Stimulated activated CD4-positive, alpha-beta T cell treated with anti-CD3 and anti-CD28 coated beads, Interleukin-2, amount 100 ng/mL, for 48 hours (primary cell): ENCODE results near the gene RPAIN.
A peak's percentile ranks its signal among the peaks of the same experiment; 100 is the strongest.

Source experiments
- DNase-seq, 2 donors: peaks; one replicate each; pipeline ENCODE4 v3.0.0-alpha.2; 2020

Gene RPAIN

GRCh38 chr17:5419959-5420653 lies at the start of gene RPAIN:
TSS of gene RPAIN (plus strand) at chr17:5420182. CDS start at chr17:5420211, 29 bp downstream.
- peak; percentile 72 to 76 for DNase-seq

DNA sequence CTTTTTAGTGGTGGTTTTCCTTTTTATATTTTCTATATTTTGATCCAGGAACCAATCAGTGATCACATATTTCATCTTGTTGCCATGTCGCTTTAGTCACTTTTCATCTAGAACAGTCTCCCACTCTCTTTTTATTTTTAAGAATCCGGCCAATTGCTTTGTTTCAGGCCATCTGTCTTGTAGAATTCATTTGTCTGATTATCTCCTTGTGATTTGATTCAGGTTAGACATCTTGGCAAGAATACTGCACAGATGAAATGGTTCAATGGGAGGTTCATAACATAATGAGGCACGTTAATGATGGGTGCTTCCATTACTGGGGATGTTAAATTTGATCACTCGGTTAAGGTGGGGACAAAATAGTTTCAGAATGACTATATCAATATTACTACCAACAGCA lies 49.6 kb upstream of the RPAIN start:
- no peak for DNase-seq

DNA sequence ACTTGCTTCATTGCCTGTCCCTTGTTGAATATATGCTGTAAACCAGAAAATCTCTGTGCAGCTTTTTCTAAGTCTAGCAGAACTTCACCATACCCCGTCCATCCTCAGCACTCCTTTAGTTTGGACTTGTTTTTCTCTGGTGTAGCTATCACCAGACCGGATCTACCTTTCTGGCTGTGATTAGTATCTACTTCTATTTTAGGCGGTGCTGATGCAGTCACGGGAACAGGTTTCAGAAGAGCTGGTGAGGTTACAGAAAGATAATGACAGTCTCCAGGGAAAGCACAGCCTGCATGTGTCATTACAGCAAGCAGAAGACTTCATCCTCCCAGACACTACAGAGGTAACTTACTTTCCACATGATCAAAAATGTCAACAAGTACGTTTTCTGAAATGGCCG lies 46.9 kb upstream of the RPAIN start:
- DNase-seq, result no peak

DNA sequence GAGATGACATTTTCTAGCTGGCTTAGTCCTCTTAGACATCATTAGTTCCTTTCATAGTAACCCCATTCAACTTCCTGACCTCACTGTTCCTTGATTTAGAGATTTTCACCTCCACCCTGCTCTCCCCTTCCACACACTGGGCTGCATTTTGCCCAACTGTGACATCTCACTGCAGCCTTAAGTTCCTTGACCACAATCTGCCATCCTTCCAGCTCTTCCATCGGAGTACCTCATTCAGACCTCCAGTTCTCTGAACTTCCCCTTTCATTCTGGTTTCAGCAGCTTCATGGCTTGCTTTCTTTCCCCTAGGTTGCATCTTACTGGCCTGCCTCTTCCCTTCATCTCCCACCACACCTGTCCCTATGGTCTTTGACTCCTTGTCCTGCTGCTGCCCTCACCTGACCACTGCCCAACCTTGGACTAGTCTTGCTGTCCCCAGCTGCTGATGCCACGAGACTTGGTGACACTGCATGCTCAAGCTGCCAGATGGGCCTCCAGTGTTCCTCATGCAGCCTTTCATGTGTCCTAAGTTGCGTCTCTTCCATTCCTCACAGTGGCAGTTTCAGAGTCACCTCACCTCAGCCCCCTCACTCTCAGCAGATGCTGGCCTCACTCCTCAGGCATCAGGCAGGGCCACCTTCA lies 41.3 kb upstream of the RPAIN start:
- DNase-seq, result no peak

DNA sequence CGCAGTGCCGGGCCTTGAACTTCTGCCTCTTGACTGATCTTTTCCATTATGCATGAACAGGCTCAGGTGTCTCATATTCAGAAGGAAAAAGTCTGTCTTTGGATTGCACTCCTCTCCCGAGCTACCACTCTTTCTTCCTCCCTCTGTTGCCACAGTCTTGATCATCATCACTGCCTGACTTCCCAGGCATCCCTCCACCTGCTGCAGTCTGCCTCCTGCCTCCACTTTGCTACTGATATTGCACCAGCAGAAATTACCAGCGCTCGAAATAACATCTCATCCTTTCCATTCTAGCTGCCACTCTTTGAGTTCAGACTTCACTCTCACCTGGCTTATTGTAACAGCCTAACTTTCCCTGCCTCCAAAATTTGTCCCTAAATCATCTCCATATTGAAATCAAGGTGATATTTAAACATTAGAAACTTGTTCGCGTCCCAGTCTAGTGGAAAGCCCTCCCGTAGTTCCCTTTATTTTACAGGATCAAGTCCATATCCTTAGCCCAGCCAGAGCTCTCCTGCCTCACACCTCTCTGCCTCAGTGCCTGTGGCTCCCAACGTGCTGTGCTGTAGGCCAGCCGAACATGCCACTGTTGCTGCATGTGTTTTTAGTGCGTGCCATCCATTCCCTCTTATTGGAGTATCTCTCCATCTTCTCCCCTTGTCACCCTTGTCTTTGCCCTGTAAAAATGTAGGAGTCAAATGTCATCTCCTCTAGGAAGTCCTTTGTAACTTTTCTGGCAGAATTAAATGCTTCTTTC lies 40.5 kb upstream of the RPAIN start:
- no peak for DNase-seq

- no peak for DNase-seq
Observed at GRCh38 chr17:5380491-5381135, 39.4 kb upstream of the RPAIN start.

DNA sequence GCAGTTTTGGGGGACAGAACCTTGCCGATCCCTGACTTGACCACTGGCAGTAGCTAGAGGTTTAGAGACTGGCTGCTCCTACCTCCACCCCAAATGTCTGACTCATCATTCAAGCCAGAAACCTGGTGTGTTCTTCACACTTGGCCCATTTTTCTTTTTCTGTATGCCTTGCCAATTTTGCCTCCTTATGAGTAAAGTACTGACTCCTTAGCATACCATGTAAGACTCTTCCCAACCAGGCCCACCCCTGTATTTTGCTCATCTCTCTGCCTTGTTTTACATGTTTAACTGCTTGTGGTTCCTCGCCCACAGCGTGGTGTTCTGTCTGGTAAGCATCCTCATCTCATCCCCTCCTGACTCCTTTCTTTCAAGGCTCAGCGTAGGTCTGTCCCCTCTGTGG lies 38.4 kb upstream of the RPAIN start:
- no peak for DNase-seq

DNA sequence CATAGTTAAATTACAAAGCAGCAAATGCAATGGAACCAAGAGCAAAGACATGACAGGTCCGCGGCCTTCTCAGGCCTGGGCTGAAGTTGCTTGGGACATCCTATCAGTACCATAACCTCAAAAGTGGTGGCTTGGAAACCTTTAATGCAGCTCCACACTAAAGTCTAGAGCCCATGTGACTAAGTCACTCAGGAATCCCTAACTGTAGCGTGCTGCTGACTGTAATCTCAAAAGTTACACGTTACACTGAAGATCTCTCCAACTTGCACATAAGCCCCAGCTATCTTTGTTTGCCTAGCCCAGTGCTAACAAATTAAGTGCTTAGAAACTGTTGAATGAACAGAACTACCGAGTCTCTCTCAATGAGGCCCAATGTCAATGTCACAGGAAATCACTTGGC lies 28.3 kb upstream of the RPAIN start:
- no peak for DNase-seq

- DNase-seq, result no peak
Observed at GRCh38 chr17:5396612-5397011, 23.4 kb upstream of the RPAIN start.

- DNase-seq, result no peak
Observed at GRCh38 chr17:5399767-5400166, 20.2 kb upstream of the RPAIN start.

- DNase-seq, result no peak
Observed at GRCh38 chr17:5405400-5405799, 14.6 kb upstream of the RPAIN start.

DNA sequence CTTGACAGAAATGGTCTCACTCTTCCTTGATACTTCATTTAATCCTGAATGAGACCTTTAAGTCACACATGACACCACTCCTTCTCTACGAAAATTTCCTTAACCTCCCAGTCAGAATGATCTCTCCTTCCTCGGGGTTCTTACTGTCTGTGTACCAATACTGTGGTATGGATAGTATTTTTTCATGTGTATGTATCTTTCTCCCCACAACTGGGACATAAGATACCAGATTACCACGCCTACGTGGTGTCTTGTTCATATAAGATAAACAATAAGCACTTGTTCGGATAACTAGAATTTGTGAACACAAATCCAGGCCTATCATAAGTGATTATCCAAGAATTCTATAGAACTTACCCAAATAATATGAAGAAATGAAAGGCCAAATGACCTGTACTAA lies 11.8 kb upstream of the RPAIN start:
- DNase-seq, result no peak

- no peak for DNase-seq
Observed at GRCh38 chr17:5410594-5411272, 9.2 kb upstream of the RPAIN start.

DNA sequence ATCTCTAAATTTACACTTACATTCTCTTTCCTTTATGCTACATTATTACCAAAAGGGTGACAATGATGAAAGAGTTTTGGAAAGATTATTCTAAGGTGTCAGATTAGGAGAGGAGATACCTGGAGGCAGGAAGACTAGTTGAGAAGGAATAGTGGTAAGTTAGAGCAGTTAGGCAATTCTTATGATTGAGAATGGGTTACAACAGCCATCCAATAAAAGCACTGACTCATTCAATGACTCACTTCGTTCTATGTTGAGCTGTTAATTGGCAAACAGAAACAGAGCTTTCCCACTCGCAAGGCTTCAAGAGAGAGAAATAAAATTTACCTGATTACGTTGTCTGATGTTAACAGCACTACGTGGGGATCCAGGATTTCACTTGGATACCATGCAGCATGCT lies 6.3 kb upstream of the RPAIN start:
- no peak for DNase-seq

- DNase-seq, result no peak
Observed at GRCh38 chr17:5416901-5417300, 3.1 kb upstream of the RPAIN start.

- peak; percentile 42 to 47 for DNase-seq
Observed at GRCh38 chr17:5418858-5419355, 1.1 kb upstream of the RPAIN start.

- peak; percentile 89 to 91 for DNase-seq
Observed at GRCh38 chr17:5419356-5419958, 525 bp upstream of the RPAIN start, which contains the start of gene NUP88. TSS of gene NUP88 (minus strand) at chr17:5419662. CDS start at chr17:5419650, 12 bp downstream.

DNA sequence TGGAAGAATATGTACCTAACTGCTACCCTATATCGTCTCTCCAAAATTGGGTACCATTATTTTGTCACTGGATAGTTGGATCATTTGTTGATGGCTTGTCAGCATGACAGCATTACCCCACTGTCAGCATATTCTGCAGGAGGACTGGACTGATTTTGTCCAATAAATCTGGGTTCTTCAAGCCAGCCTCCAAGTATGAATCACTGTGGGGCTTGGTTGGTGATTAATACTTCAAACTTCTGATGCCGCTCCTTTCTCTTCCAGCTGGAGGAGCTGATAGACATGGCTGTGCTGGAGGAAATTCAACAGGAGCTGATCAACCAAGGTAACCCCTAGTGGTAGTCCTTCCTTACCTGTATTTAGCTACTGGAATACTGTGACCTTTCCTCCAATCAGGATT lies 2.5 kb downstream of the RPAIN start:
- DNase-seq, result no peak

DNA sequence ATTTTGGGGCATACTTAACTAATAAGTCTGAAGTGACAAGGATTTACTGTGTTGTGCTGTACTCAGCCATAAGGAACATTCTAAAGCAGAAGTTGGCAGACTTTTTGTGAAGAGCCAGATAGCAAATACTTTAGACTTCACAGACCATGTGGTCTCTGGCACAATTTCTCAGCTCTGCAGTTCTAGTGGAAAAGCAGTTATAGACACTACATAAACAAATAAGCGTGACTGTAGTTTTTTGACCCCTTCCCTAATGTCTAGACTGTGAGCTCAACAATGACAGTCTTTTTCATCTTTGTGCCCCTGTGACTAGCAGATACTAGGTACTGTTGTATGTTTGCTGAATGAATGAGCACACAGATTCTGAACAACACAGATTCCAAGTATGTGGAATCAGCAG lies 4.9 kb downstream of the RPAIN start:
- DNase-seq, result no peak

DNA sequence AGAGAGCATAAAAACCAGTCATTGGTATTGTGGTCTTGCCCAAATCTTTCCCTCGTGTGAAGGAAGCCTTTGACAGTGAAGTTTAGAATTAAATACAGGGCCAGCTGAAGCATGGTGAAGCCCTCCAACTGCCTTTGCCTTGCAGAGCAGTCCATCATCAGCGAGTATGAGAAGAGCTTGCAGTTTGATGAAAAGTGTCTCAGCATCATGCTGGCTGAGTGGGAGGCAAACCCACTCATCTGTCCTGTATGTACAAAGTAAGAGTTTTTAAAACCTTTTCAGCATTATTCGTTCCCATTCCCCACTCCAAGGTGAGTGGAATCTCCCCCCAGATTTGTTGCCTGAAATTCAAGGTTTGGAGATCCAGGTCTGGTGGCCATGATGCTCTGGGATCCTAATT lies 5.8 kb downstream of the RPAIN start:
- DNase-seq, result no peak

GRCh38 chr17:5429191-5429887 lies 9.4 kb downstream of the RPAIN start:
- no peak for DNase-seq
